Measurements from ENCODE around the gene TPBG.
"Not testable (repeated sequence)": the region's sequence is repeated elsewhere in the genome, so short reads cannot be mapped to it uniquely, and the experiment has no call there.

Gene TPBG

DNA sequence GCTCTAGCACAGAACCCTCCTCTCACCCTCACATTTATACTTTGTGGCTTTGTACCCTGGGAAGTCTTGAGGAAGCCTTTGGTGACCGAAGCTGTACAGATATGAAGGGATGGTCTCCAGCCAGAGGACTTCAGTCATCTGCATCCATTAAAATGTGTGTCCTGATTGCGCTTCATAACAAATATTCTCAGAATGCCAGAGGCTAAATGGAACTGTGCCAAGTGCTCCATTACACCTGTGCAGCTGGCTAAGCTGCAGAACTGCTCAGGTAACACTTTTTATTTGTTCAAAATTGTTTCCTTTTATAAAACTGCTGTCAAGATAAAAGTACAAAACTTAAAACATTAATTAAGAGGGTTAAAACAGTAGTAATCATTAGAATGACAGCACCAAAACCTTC lies 22.3 kb downstream of the TPBG start:
- TF ChIP-seq, protein P1, sequence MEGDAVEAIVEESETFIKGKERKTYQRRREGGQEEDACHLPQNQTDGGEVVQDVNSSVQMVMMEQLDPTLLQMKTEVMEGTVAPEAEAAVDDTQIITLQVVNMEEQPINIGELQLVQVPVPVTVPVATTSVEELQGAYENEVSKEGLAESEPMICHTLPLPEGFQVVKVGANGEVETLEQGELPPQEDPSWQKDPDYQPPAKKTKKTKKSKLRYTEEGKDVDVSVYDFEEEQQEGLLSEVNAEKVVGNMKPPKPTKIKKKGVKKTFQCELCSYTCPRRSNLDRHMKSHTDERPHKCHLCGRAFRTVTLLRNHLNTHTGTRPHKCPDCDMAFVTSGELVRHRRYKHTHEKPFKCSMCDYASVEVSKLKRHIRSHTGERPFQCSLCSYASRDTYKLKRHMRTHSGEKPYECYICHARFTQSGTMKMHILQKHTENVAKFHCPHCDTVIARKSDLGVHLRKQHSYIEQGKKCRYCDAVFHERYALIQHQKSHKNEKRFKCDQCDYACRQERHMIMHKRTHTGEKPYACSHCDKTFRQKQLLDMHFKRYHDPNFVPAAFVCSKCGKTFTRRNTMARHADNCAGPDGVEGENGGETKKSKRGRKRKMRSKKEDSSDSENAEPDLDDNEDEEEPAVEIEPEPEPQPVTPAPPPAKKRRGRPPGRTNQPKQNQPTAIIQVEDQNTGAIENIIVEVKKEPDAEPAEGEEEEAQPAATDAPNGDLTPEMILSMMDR (IDR thresholded peaks at IDR 0.05; ENCODE audit: insufficient read depth, missing control alignments) = no peak
- no peak for FAIRE-seq
- no peak for DNase-seq (ENCODE audit: insufficient read length, low spot score)

DNA sequence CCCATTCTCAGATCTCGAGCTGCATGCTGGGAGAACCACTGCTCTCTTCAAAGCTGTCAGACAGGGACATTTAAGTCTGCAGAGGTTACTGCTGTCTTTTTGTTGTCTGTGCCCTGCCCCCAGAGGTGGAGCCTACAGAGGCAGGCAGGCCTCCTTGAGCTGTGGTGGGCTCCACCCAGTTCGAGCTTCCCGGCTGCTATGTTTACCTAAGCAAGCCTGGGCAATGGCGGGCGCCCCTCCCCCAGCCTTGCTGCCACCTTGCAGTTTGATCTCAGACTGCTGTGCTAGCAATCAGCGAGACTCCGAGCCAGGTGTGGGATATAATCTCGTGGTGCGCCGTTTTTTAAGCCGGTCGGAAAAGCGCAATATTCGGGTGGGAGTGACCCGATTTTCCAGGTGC lies 31.2 kb downstream of the TPBG start:
- not testable (repeated sequence) for FAIRE-seq; DNase-seq (ENCODE audit: insufficient read length, low spot score)

DNA sequence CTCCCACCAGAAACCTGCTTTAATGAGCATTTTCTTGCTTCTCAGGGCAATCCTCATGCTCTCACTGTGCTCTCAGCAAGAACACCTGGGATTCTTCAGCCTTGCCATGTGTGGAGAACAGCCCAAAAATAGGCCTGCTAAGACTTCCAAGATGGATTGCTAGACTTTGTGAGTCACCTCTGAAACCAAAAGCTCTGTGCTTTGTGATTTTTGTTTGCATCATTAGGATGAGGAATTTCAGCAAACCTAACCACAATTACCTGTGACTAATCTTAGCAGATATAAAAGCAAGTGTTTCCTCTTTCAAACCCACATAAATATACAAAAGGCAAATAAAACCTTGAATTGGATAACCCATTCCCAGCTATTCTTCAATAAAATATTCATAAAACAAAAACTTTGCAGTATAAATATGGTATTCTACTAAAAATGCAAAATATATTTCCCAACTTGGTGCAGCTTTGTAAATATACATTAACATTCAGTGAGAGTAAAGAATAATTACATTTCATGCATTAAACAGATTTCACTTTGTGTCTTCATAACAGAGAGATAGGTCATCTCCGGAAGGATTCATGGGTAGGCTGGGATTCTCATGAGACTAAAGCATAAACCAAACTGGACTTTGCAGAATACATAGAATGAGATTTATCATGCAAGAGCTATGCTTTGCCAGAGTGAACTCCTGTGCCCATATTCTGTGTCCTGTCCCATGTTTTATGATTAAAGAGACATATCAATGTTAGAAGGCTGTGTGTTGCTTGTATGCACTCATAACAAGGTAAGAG lies 33.5 kb downstream of the TPBG start:
- DNase-seq (ENCODE audit: insufficient read length, low spot score) (no peak), FAIRE-seq (no peak)

DNA sequence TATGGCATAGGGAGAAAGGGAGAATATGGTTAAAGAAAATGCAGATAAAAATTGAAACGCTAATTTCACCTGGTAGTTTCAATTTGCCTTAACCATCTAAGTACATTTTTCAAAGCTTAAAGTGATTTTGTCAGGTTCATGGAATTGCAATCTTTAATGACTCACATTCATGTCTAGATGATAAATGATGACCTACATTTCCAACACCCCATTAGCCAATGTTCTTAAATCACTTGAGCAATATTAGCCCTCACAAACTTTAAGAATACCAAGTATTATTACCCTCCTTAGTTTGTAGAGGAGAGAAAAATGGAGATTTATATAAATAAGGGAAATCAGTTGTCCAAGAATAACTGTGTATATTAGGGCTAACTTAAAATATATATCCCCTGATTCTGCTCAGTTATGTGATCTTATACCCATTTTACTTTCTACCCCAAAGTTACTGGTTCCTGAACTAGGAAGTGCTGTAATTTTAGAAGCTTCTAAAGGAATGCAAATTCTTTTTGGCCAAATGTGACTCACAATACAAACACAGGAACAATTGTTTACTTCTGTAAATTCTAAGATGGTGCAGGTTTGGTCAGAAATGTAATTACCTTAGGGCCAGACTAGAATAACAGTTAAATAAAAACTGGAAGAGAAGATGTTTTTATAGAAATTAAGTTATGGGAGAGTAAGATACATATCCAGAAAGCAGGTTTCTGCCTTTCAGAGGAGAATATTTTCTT lies 34.5 kb downstream of the TPBG start:
- TF ChIP-seq, protein P1 (IDR thresholded peaks at IDR 0.05; ENCODE audit: insufficient read depth, missing control alignments) = no peak
- FAIRE-seq = no peak
- no peak for DNase-seq (ENCODE audit: insufficient read length, low spot score)

More for the DNA sequence above, 33.5 kb downstream of the TPBG start:
- TF ChIP-seq, protein P1 (IDR thresholded peaks at IDR 0.05; ENCODE audit: insufficient read depth, missing control alignments) = no peak

DNA sequence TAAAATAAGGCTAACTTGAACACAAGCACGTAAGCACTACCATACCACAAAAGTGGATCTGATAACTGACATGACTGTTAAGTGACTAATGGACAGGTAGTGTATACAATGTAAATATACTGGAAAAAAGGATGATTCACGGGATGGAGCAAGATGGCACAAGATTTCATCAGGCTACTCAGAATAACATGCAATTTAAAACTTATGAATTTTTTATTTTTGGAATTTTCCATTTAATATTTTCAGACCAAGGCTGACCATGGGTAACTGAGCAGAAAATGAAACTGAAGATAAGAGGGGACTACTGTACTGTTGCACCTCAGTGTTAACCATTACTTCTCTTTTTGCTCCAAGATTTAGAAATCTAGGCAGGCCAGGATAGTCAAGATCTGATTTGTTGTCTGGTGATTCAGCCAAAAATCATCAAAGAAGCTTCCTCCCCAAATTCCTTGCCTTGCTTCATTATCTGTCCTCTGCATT lies 45.4 kb downstream of the TPBG start:
- no peak for FAIRE-seq

DNA sequence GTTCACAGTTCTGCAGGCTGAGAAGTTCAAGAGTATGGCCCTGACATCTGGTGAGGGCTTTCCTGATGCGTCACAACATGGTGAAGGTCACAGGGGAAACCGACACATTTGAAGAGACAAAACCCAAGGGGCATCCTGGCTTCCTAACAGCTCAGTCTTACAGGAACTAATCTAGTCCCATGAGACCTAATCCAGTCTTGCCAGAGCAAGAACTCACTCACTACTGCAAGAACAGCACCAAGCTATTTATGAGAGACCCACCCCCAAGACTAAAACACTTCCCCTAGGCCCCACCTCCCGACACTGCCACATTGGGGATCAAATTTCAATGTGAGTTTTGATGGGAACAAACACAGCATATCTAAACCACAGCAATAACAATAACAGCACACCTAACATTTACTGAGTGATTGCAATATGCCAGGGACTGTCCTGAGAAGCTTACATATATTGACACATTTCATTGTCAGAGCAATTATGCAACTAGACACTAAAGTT lies 46.6 kb downstream of the TPBG start:
- FAIRE-seq = no peak
- TF ChIP-seq, protein P1 (IDR thresholded peaks at IDR 0.05; ENCODE audit: insufficient read depth, missing control alignments) = no peak
- no peak for DNase-seq (ENCODE audit: insufficient read length, low spot score)

More for the DNA sequence above, 45.4 kb downstream of the TPBG start:
- TF ChIP-seq, protein P1 (IDR thresholded peaks at IDR 0.05; ENCODE audit: insufficient read depth, missing control alignments) = no peak
- DNase-seq (ENCODE audit: insufficient read length, low spot score) = no peak

DNA sequence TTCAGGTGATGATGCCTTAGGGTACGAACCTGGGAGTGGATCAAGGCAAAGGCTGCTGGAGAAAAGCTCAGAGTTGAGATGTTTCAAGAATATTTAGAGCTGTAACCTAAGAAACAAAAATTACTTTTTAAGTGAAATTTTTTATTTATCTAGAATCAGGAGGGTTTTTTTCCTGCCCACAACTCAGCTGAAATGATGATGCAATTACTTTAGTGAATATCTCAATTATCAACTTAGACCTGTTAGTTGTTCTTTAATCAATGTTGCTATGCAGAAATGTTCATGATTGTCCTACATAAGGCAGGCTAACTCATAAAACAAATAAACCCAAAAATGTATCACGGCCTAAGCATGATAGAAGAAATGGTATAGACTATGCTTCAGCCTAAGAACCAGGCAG lies 50.3 kb downstream of the TPBG start:
- FAIRE-seq = no peak
- TF ChIP-seq, protein P1 (IDR thresholded peaks at IDR 0.05; ENCODE audit: insufficient read depth, missing control alignments) = no peak
- DNase-seq (ENCODE audit: insufficient read length, low spot score) = no peak

Measured in D721Med (cell line).